Osteoblast (primary cell): ENCODE results near the gene SIRT2. TPM values are rescaled to one million over a fixed set of nuclear protein-coding genes. Genes with fewer than 3 reads are reported as not detected.

Source experiments
- DNase-seq: peaks from one replicate; pipeline ENCODE4 v3.0.0; 2011; ENCODE audit warnings: low spot score, mixed read lengths; ENCODE audit not compliant: insufficient read length; ENCODE audit errors: missing footprints
- H2AFZ ChIP-seq: 2 replicates; pipeline ENCODE4 v1.6.0; 2011; ENCODE audit warnings: mild to moderate bottlenecking, low read length
- H3K27ac ChIP-seq: 2 replicates; pipeline ENCODE4 v1.5.1; 2011; ENCODE audit warnings: mild to moderate bottlenecking, low read depth, low read length, moderate library complexity
- H3K27me3 ChIP-seq: 2 replicates; pipeline ENCODE4 v1.6.0; 2012; ENCODE audit warnings: mild to moderate bottlenecking, control low read depth, inconsistent platforms, low read length, moderate library complexity; ENCODE audit not compliant: insufficient read depth
- H3K36me3 ChIP-seq: 2 replicates; pipeline ENCODE4 v1.5.1; 2011; ENCODE audit warnings: mild to moderate bottlenecking, low read length, control low read depth, moderate library complexity; ENCODE audit not compliant: insufficient read depth
- H3K4me1 ChIP-seq: 2 replicates; pipeline ENCODE4 v1.5.1; 2011; ENCODE audit warnings: mild to moderate bottlenecking, low read length, control low read depth, moderate library complexity; ENCODE audit not compliant: insufficient read depth
- H3K4me2 ChIP-seq: 2 replicates; pipeline ENCODE4 v1.6.0; 2011; ENCODE audit warnings: mild to moderate bottlenecking, low read length; ENCODE audit not compliant: insufficient read depth
- H3K4me3 ChIP-seq: fragments of 200-600 bp; sonication (generic); 3 replicates; pipeline ENCODE4 v1.5.1; 2012; ENCODE audit warnings: mild to moderate bottlenecking, low read length, inconsistent platforms; ENCODE audit not compliant: insufficient read depth
- H3K79me2 ChIP-seq: 2 replicates; pipeline ENCODE4 v1.6.0; 2012; ENCODE audit warnings: mild to moderate bottlenecking, low read length, control low read depth, inconsistent platforms; ENCODE audit not compliant: insufficient read depth
- H3K9me3 ChIP-seq: 2 replicates; pipeline ENCODE4 v1.5.1; 2011; ENCODE audit warnings: low read depth, low read length, control low read depth
- H4K20me1 ChIP-seq: 2 replicates; pipeline ENCODE4 v1.6.0; 2012; ENCODE audit warnings: mild to moderate bottlenecking, low read length, control low read depth; ENCODE audit not compliant: insufficient read depth
- total RNA-seq: library from RNA; depleted of rRNA; stranded (reverse); fragments of >200 nt; gene quantifications from 2 replicates; pipeline ENCODE4 v1.2.3, GENCODE V29; 2012
- TF ChIP-seq, protein P1 (sequence below): IDR thresholded peaks from 2 replicates; pipeline ENCODE4 v1.5.1; 2011; ENCODE audit warnings: mild to moderate bottlenecking, low read depth, low read length, moderate library complexity; ENCODE audit errors: extremely low read depth

SIRT2 gene
- total RNA-seq, 1 donor: 77.4 TPM

GRCh38 chr19:38853214-38853613 is 46.2 kb downstream of the SIRT2 start:
- TF ChIP-seq, protein P1, sequence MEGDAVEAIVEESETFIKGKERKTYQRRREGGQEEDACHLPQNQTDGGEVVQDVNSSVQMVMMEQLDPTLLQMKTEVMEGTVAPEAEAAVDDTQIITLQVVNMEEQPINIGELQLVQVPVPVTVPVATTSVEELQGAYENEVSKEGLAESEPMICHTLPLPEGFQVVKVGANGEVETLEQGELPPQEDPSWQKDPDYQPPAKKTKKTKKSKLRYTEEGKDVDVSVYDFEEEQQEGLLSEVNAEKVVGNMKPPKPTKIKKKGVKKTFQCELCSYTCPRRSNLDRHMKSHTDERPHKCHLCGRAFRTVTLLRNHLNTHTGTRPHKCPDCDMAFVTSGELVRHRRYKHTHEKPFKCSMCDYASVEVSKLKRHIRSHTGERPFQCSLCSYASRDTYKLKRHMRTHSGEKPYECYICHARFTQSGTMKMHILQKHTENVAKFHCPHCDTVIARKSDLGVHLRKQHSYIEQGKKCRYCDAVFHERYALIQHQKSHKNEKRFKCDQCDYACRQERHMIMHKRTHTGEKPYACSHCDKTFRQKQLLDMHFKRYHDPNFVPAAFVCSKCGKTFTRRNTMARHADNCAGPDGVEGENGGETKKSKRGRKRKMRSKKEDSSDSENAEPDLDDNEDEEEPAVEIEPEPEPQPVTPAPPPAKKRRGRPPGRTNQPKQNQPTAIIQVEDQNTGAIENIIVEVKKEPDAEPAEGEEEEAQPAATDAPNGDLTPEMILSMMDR: no peak
- peak overlapping the region; percentile 96 for H3K4me2 ChIP-seq
- no peaks in the 10 kb centered on the region for H3K9me3 ChIP-seq
- H2AFZ ChIP-seq: peak overlapping the region; percentile 91
- H3K79me2 ChIP-seq: peaks cover 10% of the 10 kb centered on the region
- H3K27me3 ChIP-seq: no peaks in the 10 kb centered on the region
- peak overlapping the region; percentile 87 for H3K27ac ChIP-seq
- DNase-seq: no peak
- peaks cover 9% of the 10 kb centered on the region for H4K20me1 ChIP-seq
- peaks cover 4% of the 10 kb centered on the region for H3K36me3 ChIP-seq
- H3K4me1 ChIP-seq: peaks cover 24% of the 10 kb centered on the region
- peak overlapping the region; percentile 88 for H3K4me3 ChIP-seq

GRCh38 chr19:38852231-38853044 is 47.0 kb downstream of the SIRT2 start:
- peaks cover 12% of the 10 kb centered on the region for H3K36me3 ChIP-seq
- TF ChIP-seq, protein P1: no peak
- H2AFZ ChIP-seq: peak overlapping the region; percentile 91
- H3K4me1 ChIP-seq: peaks cover 29% of the 10 kb centered on the region
- peak; percentile 98 for DNase-seq
- H4K20me1 ChIP-seq: peaks cover 17% of the 10 kb centered on the region
- H3K4me3 ChIP-seq: peak overlapping the region; percentile 88
- H3K4me2 ChIP-seq: peak overlapping the region; percentile 96
- H3K27ac ChIP-seq: peak overlapping the region; percentile 87
- H3K27me3 ChIP-seq: no peaks in the 10 kb centered on the region
- peaks cover 18% of the 10 kb centered on the region for H3K79me2 ChIP-seq
- H3K9me3 ChIP-seq: no peaks in the 10 kb centered on the region

- no peaks in the 10 kb centered on the region for H3K9me3 ChIP-seq
- H3K4me2 ChIP-seq: peak overlapping the region; percentile 96
- H3K36me3 ChIP-seq: peaks cover 19% of the 10 kb centered on the region
- peak overlapping the region; percentile 88 for H3K4me3 ChIP-seq
- no peaks in the 10 kb centered on the region for H3K27me3 ChIP-seq
- peak overlapping the region; percentile 87 for H3K27ac ChIP-seq
- TF ChIP-seq, protein P1: no peak
- peaks cover 24% of the 10 kb centered on the region for H4K20me1 ChIP-seq
- H3K4me1 ChIP-seq: peaks cover 27% of the 10 kb centered on the region
- H2AFZ ChIP-seq: peak overlapping the region; percentile 67
- peaks cover 25% of the 10 kb centered on the region for H3K79me2 ChIP-seq
- peak; percentile 100 for DNase-seq
These were observed 47.7 kb downstream of the SIRT2 start for GRCh38 chr19:38851622-38852230.
